ENCODE results near the gene MLLT11.

- TF ChIP-seq EGR1 (IDR thresholded peaks at IDR 0.05; ENCODE audit: low read depth in 2 of 2) = no peak
- no peak for TF ChIP-seq CTCF (IDR thresholded peaks at IDR 0.05; ENCODE audit: low read depth, low read length, missing input control)
- no peak for TF ChIP-seq RXRA (IDR thresholded peaks at IDR 0.05)
- no peak for TF ChIP-seq REST (IDR thresholded peaks at IDR 0.05)
- no peak for TF ChIP-seq FOXA2 (IDR thresholded peaks at IDR 0.05)
- TF ChIP-seq HNF4A (conservative IDR thresholded peaks at IDR 0.05) = no peak
- TF ChIP-seq ATF3 (IDR thresholded peaks at IDR 0.05) = no peak
- no peak for TF ChIP-seq JUND (IDR thresholded peaks at IDR 0.05)
Measured at GRCh38 chr1:151058692-151059091, 1.5 kb upstream of the MLLT11 start.
